IMR-90 (cell line): ENCODE measurements around the gene PEX26. TPM values are rescaled to one million over a fixed set of nuclear protein-coding genes. Genes with fewer than 3 reads are reported as not detected.

ENCODE experiments used
- ATAC-seq: fragments of 200-7000 bp; cut with Tn5 transposase; 2 replicates; pipeline ENCODE4 v1.9.1; 2020; ENCODE audit warnings: low read depth, mild to moderate bottlenecking, moderate library complexity
- BruUV-seq: library from RNA; stranded (reverse); fragments of 400-500 nt; replicated peaks from 2 replicates; lab custom pipeline; 2021; lab: Mats Ljungman, UMichigan
- CTCF ChIA-PET: fragments of 300-600 bp; formaldehyde crosslinking; extraction: SDS; loops from one replicate; lab custom pipeline; 2021; ENCODE audit warnings: antibody characterized with exemption; lab: Yijun Ruan, JAX
- POLR2A ChIA-PET: fragments of 300-600 bp; sonication (Branson Sonifier 250); formaldehyde crosslinking; loops from one replicate; lab custom pipeline; 2022; ENCODE audit warnings: antibody characterized with exemption; ENCODE audit not compliant: unreplicated experiment; lab: Charles Lee
- DNase-seq: peaks from one replicate; pipeline ENCODE4 v3.0.0; 2013
- H2AFZ ChIP-seq: replicated peaks from 2 replicates; pipeline ENCODE3; 2013; ENCODE audit warnings: low read length, mild to moderate bottlenecking; ENCODE audit not compliant: poor library complexity
- H2AK5ac ChIP-seq: 2 replicates; pipeline ENCODE4 v1.6.1; 2013; ENCODE audit warnings: low read depth, low read length, inconsistent platforms
- H2AK9ac ChIP-seq: replicated peaks from 2 replicates; pipeline ENCODE3; 2013; ENCODE audit warnings: mild to moderate bottlenecking, low read depth, low read length, moderate library complexity; ENCODE audit not compliant: poor library complexity
- H2BK120ac ChIP-seq: 2 replicates; pipeline ENCODE4 v1.6.1; 2013; ENCODE audit warnings: low read depth, low read length, inconsistent platforms
- H2BK15ac ChIP-seq: 3 replicates; pipeline ENCODE4 v1.6.1; 2013; ENCODE audit warnings: low read depth, low read length, inconsistent platforms
- H2BK20ac ChIP-seq: 2 replicates; pipeline ENCODE4 v1.6.1; 2013; ENCODE audit warnings: low read depth, mild to moderate bottlenecking, inconsistent platforms, low read length, moderate library complexity
- H2BK5ac ChIP-seq: 2 replicates; pipeline ENCODE4 v1.6.1; 2013; ENCODE audit warnings: mild to moderate bottlenecking, low read depth, low read length, inconsistent platforms; ENCODE audit not compliant: poor library complexity, severe bottlenecking
- H3K14ac ChIP-seq: replicated peaks from 2 replicates; pipeline ENCODE4 v1.6.1; 2013; ENCODE audit warnings: low read depth, low read length, inconsistent platforms
- H3K18ac ChIP-seq: 2 replicates; pipeline ENCODE4 v1.6.1; 2013; ENCODE audit warnings: low read depth, low read length, control low read depth
- H3K23ac ChIP-seq: 2 replicates; pipeline ENCODE4 v1.6.1; 2013; ENCODE audit warnings: low read depth, low read length, inconsistent platforms
- H3K27ac ChIP-seq: 2 replicates; pipeline ENCODE4 v1.5.1; 2013; ENCODE audit warnings: mild to moderate bottlenecking, control low read depth, low read length; ENCODE audit not compliant: insufficient read depth
- H3K27me3 ChIP-seq: 2 replicates; pipeline ENCODE4 v1.6.1; 2013; ENCODE audit warnings: low read length; ENCODE audit not compliant: control insufficient read depth, insufficient read depth
- H3K36me3 ChIP-seq: 2 replicates; pipeline ENCODE4 v1.6.1; 2013; ENCODE audit warnings: low read length, mixed read lengths; ENCODE audit not compliant: control insufficient read depth, insufficient read depth
- H3K4ac ChIP-seq: 2 replicates; pipeline ENCODE4 v1.6.1; 2013; ENCODE audit warnings: low read depth, low read length, inconsistent platforms
- H3K4me1 ChIP-seq: 2 replicates; pipeline ENCODE4 v1.6.1; 2013; ENCODE audit warnings: low read length, mixed read lengths; ENCODE audit not compliant: control insufficient read depth, insufficient read depth
- H3K4me2 ChIP-seq: 2 replicates; pipeline ENCODE4 v1.6.1; 2013; ENCODE audit warnings: low read depth, mild to moderate bottlenecking, control low read depth, low read length, moderate library complexity
- H3K4me3 ChIP-seq: 2 replicates; pipeline ENCODE4 v1.5.1; 2013; ENCODE audit warnings: low read depth, mild to moderate bottlenecking, control low read depth, low read length, moderate library complexity; ENCODE audit not compliant: insufficient read depth
- H3K56ac ChIP-seq: 2 replicates; pipeline ENCODE4 v1.6.1; 2013; ENCODE audit warnings: low read length, inconsistent platforms; ENCODE audit not compliant: insufficient read depth; ENCODE audit errors: extremely low read depth
- H3K79me1 ChIP-seq, 2 experiments: 2 replicates each; pipeline ENCODE4 v1.6.1; 2013; ENCODE audit warnings: low read length in 2 of 2, inconsistent platforms in 1 of 2, low read depth in 1 of 2
- H3K9ac ChIP-seq: 2 replicates; pipeline ENCODE4 v1.6.1; 2013; ENCODE audit warnings: low read depth, low read length, control low read depth
- H3K9me1 ChIP-seq: 2 replicates; pipeline ENCODE4 v1.6.1; 2013; ENCODE audit warnings: low read length, inconsistent platforms; ENCODE audit not compliant: insufficient read depth
- H3K9me3 ChIP-seq: 2 replicates; pipeline ENCODE4 v1.6.1; 2013; ENCODE audit warnings: low read length; ENCODE audit not compliant: control insufficient read depth, insufficient read depth
- H4K20me1 ChIP-seq: 2 replicates; pipeline ENCODE4 v1.6.1; 2013; ENCODE audit warnings: low read length, inconsistent platforms; ENCODE audit not compliant: insufficient read depth
- H4K5ac ChIP-seq: 2 replicates; pipeline ENCODE4 v1.6.1; 2013; ENCODE audit warnings: mild to moderate bottlenecking, low read depth, low read length, control low read depth
- H4K8ac ChIP-seq, 2 experiments: 2 replicates each; pipeline ENCODE4 v1.6.1; 2013; ENCODE audit warnings: low read depth in 2 of 2, low read length in 2 of 2, control low read depth in 1 of 2, inconsistent platforms in 1 of 2
- H4K91ac ChIP-seq: 2 replicates; pipeline ENCODE4 v1.6.1; 2013; ENCODE audit warnings: low read depth, low read length, inconsistent platforms; ENCODE audit not compliant: insufficient read depth
- CEBPB ChIP-seq: IDR thresholded peaks from 2 replicates; pipeline ENCODE4 v1.6.1; 2012; ENCODE audit warnings: low read depth, low read length, improper control_type of control experiment
- CHD1 ChIP-seq: IDR thresholded peaks from 2 replicates; pipeline ENCODE4 v1.6.1; 2012; ENCODE audit warnings: low read depth, low read length, improper control_type of control experiment
- RAD21 ChIP-seq: IDR thresholded peaks from 2 replicates; pipeline ENCODE4 v1.6.1; 2012; ENCODE audit warnings: low read length, improper control_type of control experiment
- WGBS, 2 experiments: methylation state at CpG; one replicate each; pipeline versions ENCODE4 v1.1.5 to v1.1.7; 2013; ENCODE audit warnings: missing lambda C conversion rate in 2 of 2; ENCODE audit not compliant: insufficient read length in 1 of 2; ENCODE audit errors: extremely low coverage in 2 of 2; 5-methylcytosine and 5-hydroxymethylcytosine counted together
- dilution Hi-C: fragments of 300-500 bp; cut with HindIII; formaldehyde crosslinking; loops from one replicate; pipeline ENCODE4 v1.14.3; 2018; ENCODE audit warnings: low sequenced_read_pairs; ENCODE audit not compliant: unreplicated experiment
- in situ Hi-C: fragments of 300-500 bp; cut with MboI; formaldehyde crosslinking; loops from 3 replicates; pipeline ENCODE4 v1.14.3; 2019; ENCODE audit warnings: low sequenced_read_pairs, inconsistent platforms, mixed read lengths
- intact Hi-C: fragments of 100-400 bp; cut with micrococcal nuclease; formaldehyde crosslinking; loops from 2 replicates; pipeline ENCODE4 v1.10.0; 2022
- polyA plus RNA-seq, 3 experiments: library from polyadenylated mRNA; depleted of rRNA; stranded (reverse); fragments of >200 nt; gene quantifications; 2 replicates each; pipeline ENCODE4 v1.2.3, GENCODE V29; 2012; ENCODE audit warnings: low replicate concordance in 1 of 3
- total RNA-seq: library from RNA; depleted of rRNA; stranded (reverse); fragments of >200 nt; gene quantifications from 2 replicates; pipeline ENCODE4 v1.2.3, GENCODE V29; 2012

PEX26 gene
- total and polyA plus RNA-seq, 2 of the 4 experiments (the other 2 are of a cell fraction): 12.2 to 18.5 TPM

GRCh38 chr22:18042685-18043084, 35.1 kb upstream of the PEX26 start:
- in situ Hi-C loops (no loop called here), dilution Hi-C loops (no loop called here), intact Hi-C loops (no loop called here)
- peak overlapping the region; percentile 4 for H2BK5ac ChIP-seq
- H4K5ac ChIP-seq: no peak overlapping the region
- WGBS, 2 experiments: 0% methylated on average over 1 of the region's 6 CpGs; no CpG with 5 or more reads in 1 of the 2 experiments
- BruUV-seq: no TSS peak
- no peak overlapping the region for H3K4ac ChIP-seq
- H3K23ac ChIP-seq: no peak overlapping the region
- H2BK15ac ChIP-seq: no peak overlapping the region
- CTCF ChIA-PET: no interaction called here
- no peak overlapping the region for H3K4me2 ChIP-seq
- H2BK20ac ChIP-seq: no peak overlapping the region
- no peaks in the 10 kb centered on the region for H3K27me3 ChIP-seq
- no peak overlapping the region for H3K4me3 ChIP-seq
- H2AFZ ChIP-seq: no peak overlapping the region
- H3K9me1 ChIP-seq: peaks cover 8% of the 10 kb centered on the region
- no peak overlapping the region for H2AK5ac ChIP-seq
- DNase-seq (no peak), ATAC-seq (no peak)
- H3K27ac ChIP-seq: no peak overlapping the region
- no peak overlapping the region for H4K91ac ChIP-seq
- H2BK120ac ChIP-seq: 0 out of 2 replicates have a peak overlapping the region, but pooled peaks have one; percentile 53
- no peaks in the 10 kb centered on the region for H4K20me1 ChIP-seq
- H2AK9ac ChIP-seq: no peak overlapping the region
- H3K18ac ChIP-seq: peak overlapping the region; percentile 63; the same call in 1 of the 2 replicates
- POLR2A ChIA-PET: no interaction called here
- H3K4me1 ChIP-seq: peaks cover 9% of the 10 kb centered on the region
- H3K36me3 ChIP-seq: no peaks in the 10 kb centered on the region
- TF ChIP-seq CEBPB (peak; percentile 60), RAD21 (no peak), CHD1 (no peak)
- 0 out of 2 replicates have a peak, but pooled peaks cover 2% of the 10 kb centered on the region for H3K9me3 ChIP-seq
- H3K56ac ChIP-seq: no peak overlapping the region
- H3K79me1 ChIP-seq: no peaks in the 10 kb centered on the region
- no peak overlapping the region for H4K8ac ChIP-seq
- 0 out of 2 replicates have a peak overlapping the region, but pooled peaks have one; percentile 58 for H3K14ac ChIP-seq
- no peak overlapping the region for H3K9ac ChIP-seq
